Bronchial epithelial cell (primary cell): Measurements from ENCODE around the gene TAAR5. TPM values are rescaled to one million over a fixed set of nuclear protein-coding genes. Genes with fewer than 3 reads are reported as not detected.

Experiments
- DNase-seq: peaks from one replicate; pipeline ENCODE4 v3.0.0-alpha.2; 2010; ENCODE audit warnings: low read depth
- FAIRE-seq: peaks from 2 replicates; lab custom pipeline; 2011; peaks lifted over from hg19 to GRCh38; lab: Jason Lieb, UNC
- H3K27me3 ChIP-seq: 2 replicates; pipeline ENCODE4 v1.5.1; 2011; ENCODE audit warnings: low read length; ENCODE audit not compliant: control insufficient read depth, insufficient read depth
- H3K36me3 ChIP-seq: 2 replicates; pipeline ENCODE4 v1.5.1; 2011; ENCODE audit warnings: low read length; ENCODE audit not compliant: control insufficient read depth, insufficient read depth
- H3K4me3 ChIP-seq: 2 replicates; pipeline ENCODE4 v1.5.1; 2011; ENCODE audit warnings: mild to moderate bottlenecking, low read depth, low read length, control low read depth
- CTCF ChIP-seq: IDR thresholded peaks from 2 replicates; pipeline ENCODE4 v1.5.1; 2011; ENCODE audit warnings: mild to moderate bottlenecking, moderate library complexity, low read length, control low read depth, inconsistent platforms; ENCODE audit not compliant: insufficient read depth, severe bottlenecking
- total RNA-seq: library from RNA; depleted of rRNA; stranded (reverse); fragments of >200 nt; gene quantifications from 2 replicates; pipeline ENCODE4 v1.2.1, GENCODE V29; 2014

Gene TAAR5
- total RNA-seq, 1 donor from 2014 or later: not detected

- DNase-seq: no peak
- no peaks in the 10 kb centered on the region for H3K36me3 ChIP-seq
- no peaks in the 10 kb centered on the region for H3K27me3 ChIP-seq
- no peak for TF ChIP-seq CTCF
- FAIRE-seq: no peak
- H3K4me3 ChIP-seq: no peak overlapping the region
Measured at GRCh38 chr6:132590362-132590761, 821 bp upstream of the TAAR5 start.

GRCh38 chr6:132587424-132587823, 2.1 kb downstream of the TAAR5 start:
- Histone ChIP-seq H3K36me3 (no peaks in the 10 kb centered on the region), H3K4me3 (no peak overlapping the region), H3K27me3 (no peaks in the 10 kb centered on the region)
- no peak for TF ChIP-seq CTCF
- DNase-seq: no peak
- no peak for FAIRE-seq

- no peak for FAIRE-seq
- Histone ChIP-seq H3K4me3 (no peak overlapping the region), H3K36me3 (no peaks in the 10 kb centered on the region), H3K27me3 (no peaks in the 10 kb centered on the region)
- no peak for DNase-seq
- TF ChIP-seq CTCF: no peak
Measured at GRCh38 chr6:132584698-132585097, 4.8 kb downstream of the TAAR5 start.

GRCh38 chr6:132571774-132572173, 17.8 kb downstream of the TAAR5 start:
- peaks cover 6% of the 10 kb centered on the region for H3K27me3 ChIP-seq
- DNase-seq: no peak
- no peaks in the 10 kb centered on the region for H3K36me3 ChIP-seq
- TF ChIP-seq CTCF: no peak
- no peak overlapping the region for H3K4me3 ChIP-seq
- FAIRE-seq: no peak

- H3K36me3 ChIP-seq: no peaks in the 10 kb centered on the region
- H3K27me3 ChIP-seq: peaks cover 6% of the 10 kb centered on the region
- TF ChIP-seq CTCF: no peak
- DNase-seq: no peak
- FAIRE-seq: peak; percentile 47
- no peak within 1 kb of the TSS for H3K4me3 ChIP-seq
Measured at GRCh38 chr6:132570221-132570777, 19.2 kb downstream of the TAAR5 start, which contains the start of gene TAAR6. Gene TAAR6, plus strand, starts transcription at chr6:132570322. Its CDS starts 0 bp downstream, at chr6:132570322.

- no peak overlapping the region for H3K4me3 ChIP-seq
- no peaks in the 10 kb centered on the region for H3K36me3 ChIP-seq
- H3K27me3 ChIP-seq: peaks cover 6% of the 10 kb centered on the region
- TF ChIP-seq CTCF: no peak
- FAIRE-seq: no peak
- DNase-seq: no peak
Measured at GRCh38 chr6:132569170-132569569, 20.4 kb downstream of the TAAR5 start.
